AG10803 (cell line): ENCODE results near the gene SHISAL1.

Source experiments
- DNase-seq: peaks from one replicate; pipeline ENCODE4 v3.0.0; 2010; ENCODE audit warnings: low read depth
- H3K4me3 ChIP-seq: 2 replicates; pipeline ENCODE4 v1.5.1; 2011; ENCODE audit warnings: mild to moderate bottlenecking, low read length, control low read depth
- CTCF ChIP-seq: conservative IDR thresholded peaks from 2 replicates; pipeline ENCODE4 v1.5.1; 2011; ENCODE audit warnings: mild to moderate bottlenecking, low read length, control low read depth, inconsistent platforms

Gene SHISAL1

GRCh38 chr22:44206696-44207095 lies 106.1 kb downstream of the SHISAL1 start:
- TF ChIP-seq CTCF, result no peak
- DNase-seq, result no peak
- H3K4me3 ChIP-seq, result no peak overlapping the region

- TF ChIP-seq CTCF, result no peak
- no peak for DNase-seq
- no peak overlapping the region for H3K4me3 ChIP-seq
Measured at GRCh38 chr22:44206330-44206645, 106.5 kb downstream of the SHISAL1 start.

GRCh38 chr22:44205516-44206329 lies 107.0 kb downstream of the SHISAL1 start:
- no peak overlapping the region for H3K4me3 ChIP-seq
- DNase-seq, result no peak
- no peak for TF ChIP-seq CTCF

- TF ChIP-seq CTCF, result no peak
- DNase-seq, result no peak
Measured at GRCh38 chr22:44204739-44205515, 107.8 kb downstream of the SHISAL1 start.

GRCh38 chr22:44203203-44203602 lies 109.5 kb downstream of the SHISAL1 start:
- no peak for TF ChIP-seq CTCF
- DNase-seq, result no peak

More at GRCh38 chr22:44204739-44205515, 107.8 kb downstream of the SHISAL1 start:
- H3K4me3 ChIP-seq, result no peak overlapping the region

GRCh38 chr22:44202261-44202789 lies 110.4 kb downstream of the SHISAL1 start:
- DNase-seq, result peak; percentile 82
- H3K4me3 ChIP-seq, result no peak overlapping the region
- TF ChIP-seq CTCF, result no peak

More at GRCh38 chr22:44203203-44203602, 109.5 kb downstream of the SHISAL1 start:
- no peak overlapping the region for H3K4me3 ChIP-seq
